K562 (cell line): ENCODE results near the gene COG7. TPM values are rescaled to one million over a fixed set of nuclear protein-coding genes. Genes with fewer than 3 reads are reported as not detected.

Experiments used
- ATAC-seq: fragments of 200-7000 bp; cut with Tn5 transposase; 3 replicates; pipeline ENCODE4 v1.9.1; 2020; ENCODE audit warnings: moderate library complexity
- BruUV-seq: library from RNA; stranded (reverse); fragments of 400-500 nt; replicated peaks from 2 replicates; lab custom pipeline; 2021; lab: Mats Ljungman, UMichigan
- CTCF ChIA-PET: fragments of 300-600 bp; formaldehyde crosslinking; extraction: SDS; loops from one replicate; lab custom pipeline; 2021; ENCODE audit warnings: low intra/inter-chr PET ratio; lab: Yijun Ruan, JAX
- POLR2A ChIA-PET: fragments of 300-600, 350-650 bp; sonication (Branson Sonifier 250); formaldehyde crosslinking; extraction: SDS; loops from one replicate; lab custom pipeline; 2021; ENCODE audit warnings: antibody characterized with exemption, inconsistent platforms; lab: Yijun Ruan, JAX
- DNase-seq, 4 experiments: peaks; one replicate each; pipeline versions ENCODE4 v3.0.0 to v3.0.0-alpha.2; 2011 to 2018; ENCODE audit warnings: low spot score in 3 of 4, mixed read lengths in 3 of 4; ENCODE audit errors: extremely low read depth in 1 of 4
- FAIRE-seq: peaks from 2 replicates; lab custom pipeline; 2011; peaks lifted over from hg19 to GRCh38; lab: Jason Lieb, UNC
- H2AFZ ChIP-seq: 2 replicates; pipeline ENCODE4 v1.6.0; 2011; ENCODE audit warnings: low read depth, low read length, control low read depth, inconsistent platforms
- H3K27ac ChIP-seq: fragments of 200-600 bp; 3 replicates; pipeline ENCODE4 v1.8.0; 2011; ENCODE audit warnings: low read depth, mild to moderate bottlenecking, control low read depth, inconsistent platforms, low read length, moderate library complexity, mixed read lengths; ENCODE audit errors: extremely low read depth
- H3K27me3 ChIP-seq, 2 experiments: fragments of 300-600 bp in 1 of 2; 2 replicates in 1 of 2; 3 replicates in 1 of 2; pipeline versions ENCODE4 v1.6.0 to v1.8.0; 2011; ENCODE audit warnings: inconsistent platforms in 2 of 2, low read length in 2 of 2, mild to moderate bottlenecking in 1 of 2, mixed read lengths in 1 of 2, moderate library complexity in 1 of 2; ENCODE audit not compliant: control insufficient read depth in 2 of 2, insufficient read depth in 2 of 2
- H3K36me3 ChIP-seq: fragments of 300-600 bp; 3 replicates; pipeline ENCODE4 v1.8.0; 2011; ENCODE audit warnings: mild to moderate bottlenecking, low read length, inconsistent platforms; ENCODE audit not compliant: control insufficient read depth, insufficient read depth
- H3K4me1 ChIP-seq, 2 experiments: fragments of 200-600 bp in 1 of 2; replicated peaks in 1 of 2; 2 replicates in 1 of 2; 3 replicates in 1 of 2; pipeline versions ENCODE4 v1.5.1 to v1.8.0; 2011; ENCODE audit warnings: inconsistent platforms in 2 of 2, low read length in 2 of 2, mild to moderate bottlenecking in 1 of 2, mixed read lengths in 1 of 2, moderate library complexity in 1 of 2; ENCODE audit not compliant: control insufficient read depth in 2 of 2, insufficient read depth in 2 of 2
- H3K4me2 ChIP-seq: 2 replicates; pipeline ENCODE4 v1.6.1; 2011; ENCODE audit warnings: low read length, control low read depth, inconsistent platforms, mixed read lengths; ENCODE audit not compliant: insufficient read depth
- H3K4me3 ChIP-seq: fragments of 200-600 bp; sonication (generic), shearing (Covaris generic); 2 replicates; pipeline ENCODE4 v1.5.1; 2016; ENCODE audit warnings: control low read depth, inconsistent platforms
- H3K79me2 ChIP-seq: fragments of 200-600 bp; 3 replicates; pipeline ENCODE4 v1.8.0; 2011; ENCODE audit warnings: low read length, inconsistent platforms; ENCODE audit not compliant: control insufficient read depth, insufficient read depth
- H3K9ac ChIP-seq, 2 experiments: 2 replicates each; pipeline versions ENCODE4 v1.6.0 to v1.6.1; 2011; ENCODE audit warnings: low read depth in 2 of 2, low read length in 2 of 2, control low read depth in 1 of 2, inconsistent platforms in 1 of 2, mild to moderate bottlenecking in 1 of 2, mixed read lengths in 1 of 2; ENCODE audit not compliant: insufficient read depth in 1 of 2
- H3K9me1 ChIP-seq: one replicate; pipeline ENCODE4 v1.6.0; 2011; ENCODE audit warnings: inconsistent platforms, mild to moderate bottlenecking, low read length, moderate library complexity; ENCODE audit not compliant: control insufficient read depth, insufficient read depth
- H3K9me3 ChIP-seq: replicated peaks from 2 replicates; pipeline ENCODE4 v1.5.1; 2011; ENCODE audit warnings: low read depth, low read length, inconsistent platforms; ENCODE audit not compliant: control insufficient read depth, insufficient read depth
- H4K20me1 ChIP-seq: replicated peaks from 2 replicates; pipeline ENCODE4 v1.6.1; 2011; ENCODE audit warnings: low read length, inconsistent platforms, mixed read lengths; ENCODE audit not compliant: control insufficient read depth, insufficient read depth
- NEUROD1 ChIP-seq: fragments of 150-350 bp; IDR thresholded peaks from 2 replicates; pipeline ENCODE4 v1.6.1; 2014; ENCODE audit warnings: borderline replicate concordance, low read length, low read depth; ENCODE audit not compliant: partially characterized antibody
- SIN3B ChIP-seq: fragments of 450-650 bp; IDR thresholded peaks from 2 replicates; pipeline ENCODE4 v1.6.1; 2017; ENCODE audit warnings: low read depth, mild to moderate bottlenecking, moderate library complexity
- SMAD3 ChIP-seq: fragments of 450-650 bp; formaldehyde crosslinking; conservative IDR thresholded peaks from 2 replicates; pipeline ENCODE4 v1.4.0; 2020; ENCODE audit warnings: mild to moderate bottlenecking
- ZNF512 ChIP-seq: IDR thresholded peaks from 2 replicates; pipeline ENCODE4 v1.6.1; 2016; ENCODE audit warnings: missing genetic modification characterization, missing compliant biosample characterization
- ZNF766 ChIP-seq: fragments of 200-800 bp; sonication (Bioruptor generic); conservative IDR thresholded peaks from 2 replicates; pipeline ENCODE4 v1.6.1; 2016; ENCODE audit warnings: missing genetic modification characterization, missing compliant biosample characterization
- WGBS: fragments of 100-300 bp; shearing (Covaris generic); methylation state at CpG from one replicate; pipeline ENCODE4 v1.1.6; 2016; ENCODE audit warnings: low coverage, mixed read lengths; ENCODE audit not compliant: insufficient coverage; ENCODE audit errors: missing lambda C conversion rate; 5-methylcytosine and 5-hydroxymethylcytosine counted together
- in situ Hi-C: fragments of 300-500 bp; cut with MboI; formaldehyde crosslinking; loops from 4 replicates; pipeline ENCODE4 v1.15.0; 2018; ENCODE audit warnings: inconsistent platforms, mixed read lengths
- intact Hi-C: fragments of 100-400 bp; cut with micrococcal nuclease; formaldehyde crosslinking; loops from 2 replicates; pipeline ENCODE4 v1.14.2; 2022
- polyA plus RNA-seq, 8 experiments: library from polyadenylated mRNA; depleted of rRNA in 4 of 8; stranded (reverse) in 5 of 8; unstranded in 3 of 8; fragments of >200 nt; fragmentation: Nextera tagmentation in 2 of 8; fragmentation: Illumina TruSeq in 1 of 8; extraction: Ambion mirVana in 2 of 8; extraction: Trizol in 1 of 8; gene quantifications; 2 replicates each; pipeline versions ENCODE4 v1.2.1 to v1.2.3, GENCODE V29; 2011 to 2014; ENCODE audit warnings: inconsistent platforms in 1 of 8, missing spikeins in 1 of 8
- total RNA-seq, 7 experiments: library from RNA; depleted of rRNA in 6 of 7; stranded (reverse); fragments of >200 nt in 6 of 7; fragmentation: Illumina TruSeq in 2 of 7; extraction: Trizol in 2 of 7; gene quantifications; 2 replicates each; pipeline versions ENCODE4 v1.2.1 to v1.2.3, GENCODE V29; 2011 to 2021; ENCODE audit warnings: low replicate concordance in 1 of 7

Gene COG7
- total and polyA plus RNA-seq, 9 of the 15 experiments (the other 6 are each of a cell fraction or from before 2014, with no cell fraction given), result 3.8 to 17.6 (median 13.4) TPM

- POLR2A ChIA-PET, result no interaction called here
- TF ChIP-seq NEUROD1, result no peak
- TF ChIP-seq SIN3B, result no peak
- no peak for TF ChIP-seq ZNF766 (CRISPR knock-in tag)
- no peak for TF ChIP-seq SMAD3 (CRISPR knock-in tag)
- peak; percentile 62 for TF ChIP-seq ZNF512 (tag)
- Histone ChIP-seq H3K27ac (no peak overlapping the region), H3K9me3 (no peaks in the 10 kb centered on the region), H3K4me3 (no peak overlapping the region), H3K4me2 (no peak overlapping the region), H4K20me1 (peaks cover 9% of the 10 kb centered on the region; the same call in 1 of the 2 replicates), H3K4me1 (peaks cover 0 to 5% of the 10 kb centered on the region in 2 experiments; a peak in 2 of 5 replicates), H3K9ac (no peak overlapping the region), H3K9me1 (no peaks in the 10 kb centered on the region), H3K27me3 (peaks cover 1 to 53% of the 10 kb centered on the region in 2 experiments; a peak in 4 of 5 replicates), H2AFZ (no peak overlapping the region), H3K36me3 (no peaks in the 10 kb centered on the region), H3K79me2 (no peaks in the 10 kb centered on the region)
- DNase-seq, result no peak
- under 1% methylated on average over 9 of the region's 9 CpGs for WGBS
- no peak for ATAC-seq
- BruUV-seq, result no TSS peak
- intact Hi-C loops, result no loop called here
- FAIRE-seq, result no peak
- CTCF ChIA-PET, result no interaction called here
- in situ Hi-C loops, result no loop called here
These were observed 75.7 kb downstream of the COG7 start for GRCh38 chr16:23377071-23377931.
